Nephron progenitor cell (in vitro differentiated cells): ENCODE measurements around the gene GPSM3.

Experiments
- DNase-seq: peaks from one replicate; pipeline ENCODE4 v3.0.0; 2021
- H3K27ac Mint-ChIP-seq: 2 replicates; pipeline ENCODE4 v1.8.0; 2021; ENCODE audit warnings: mild to moderate bottlenecking, moderate library complexity, mixed read lengths
- H3K27me3 Mint-ChIP-seq: 2 replicates; pipeline ENCODE4 v1.8.0; 2021; ENCODE audit warnings: mild to moderate bottlenecking, low read depth, mixed read lengths; ENCODE audit not compliant: poor library complexity
- H3K36me3 Mint-ChIP-seq: 2 replicates; pipeline ENCODE4 v1.8.0; 2021; ENCODE audit warnings: low read depth, mixed read lengths
- H3K4me1 Mint-ChIP-seq: 2 replicates; pipeline ENCODE4 v1.8.0; 2021; ENCODE audit warnings: mixed read lengths
- H3K4me3 Mint-ChIP-seq: 2 replicates; pipeline ENCODE4 v1.8.0; 2021; ENCODE audit warnings: mild to moderate bottlenecking, moderate library complexity, mixed read lengths
- H3K9me3 Mint-ChIP-seq: 2 replicates; pipeline ENCODE4 v1.8.0; 2021; ENCODE audit warnings: mild to moderate bottlenecking, moderate library complexity, mixed read lengths
- TF ChIP-seq, protein P1 (sequence below): fragments of 200-600 bp; sonication (generic); IDR thresholded peaks from 2 replicates; pipeline ENCODE4 v1.5.0; 2021; ENCODE audit warnings: antibody characterized with exemption

The GPSM3 gene

DNA sequence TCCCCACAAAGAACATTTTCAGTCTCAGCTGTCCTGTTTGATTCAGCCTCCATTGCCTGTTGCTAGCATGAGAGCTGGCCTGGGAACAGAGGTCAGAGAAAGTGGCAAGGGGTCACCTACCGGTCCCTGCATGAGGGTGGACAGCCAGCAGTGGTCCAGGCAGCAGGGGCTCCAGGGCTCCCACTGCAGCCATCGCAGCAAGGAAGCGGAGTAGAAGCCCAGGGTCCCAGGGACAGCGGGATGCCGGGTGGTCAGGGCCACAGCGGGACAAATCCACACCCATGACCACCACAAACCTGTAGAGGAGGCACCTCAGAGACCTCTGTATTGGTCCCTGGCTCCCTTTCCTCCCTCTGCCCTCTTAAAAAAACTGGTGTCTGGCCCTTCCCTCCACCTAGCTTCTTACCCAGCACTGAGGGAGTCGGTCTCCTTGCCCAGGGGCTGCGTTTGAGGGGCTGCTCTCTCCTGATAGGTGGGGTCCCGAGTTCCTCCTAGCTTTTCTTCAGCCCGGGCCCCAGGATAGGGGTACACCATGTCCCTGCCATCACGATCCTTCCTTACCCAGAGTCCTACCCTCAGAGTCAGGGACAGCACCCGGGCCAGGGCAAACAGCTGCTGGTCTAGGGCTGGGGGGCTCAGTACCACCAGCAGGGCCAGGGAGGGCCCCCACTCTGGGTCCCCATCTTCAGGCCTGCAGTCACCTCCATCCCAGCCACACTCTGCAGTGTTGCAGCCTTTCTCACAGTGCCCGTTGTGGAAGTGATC is 8.4 kb upstream of the GPSM3 start:
- TF ChIP-seq, protein P1, sequence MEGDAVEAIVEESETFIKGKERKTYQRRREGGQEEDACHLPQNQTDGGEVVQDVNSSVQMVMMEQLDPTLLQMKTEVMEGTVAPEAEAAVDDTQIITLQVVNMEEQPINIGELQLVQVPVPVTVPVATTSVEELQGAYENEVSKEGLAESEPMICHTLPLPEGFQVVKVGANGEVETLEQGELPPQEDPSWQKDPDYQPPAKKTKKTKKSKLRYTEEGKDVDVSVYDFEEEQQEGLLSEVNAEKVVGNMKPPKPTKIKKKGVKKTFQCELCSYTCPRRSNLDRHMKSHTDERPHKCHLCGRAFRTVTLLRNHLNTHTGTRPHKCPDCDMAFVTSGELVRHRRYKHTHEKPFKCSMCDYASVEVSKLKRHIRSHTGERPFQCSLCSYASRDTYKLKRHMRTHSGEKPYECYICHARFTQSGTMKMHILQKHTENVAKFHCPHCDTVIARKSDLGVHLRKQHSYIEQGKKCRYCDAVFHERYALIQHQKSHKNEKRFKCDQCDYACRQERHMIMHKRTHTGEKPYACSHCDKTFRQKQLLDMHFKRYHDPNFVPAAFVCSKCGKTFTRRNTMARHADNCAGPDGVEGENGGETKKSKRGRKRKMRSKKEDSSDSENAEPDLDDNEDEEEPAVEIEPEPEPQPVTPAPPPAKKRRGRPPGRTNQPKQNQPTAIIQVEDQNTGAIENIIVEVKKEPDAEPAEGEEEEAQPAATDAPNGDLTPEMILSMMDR = no peak
- Mint-ChIP-seq H3K27ac (no peak overlapping the region), H3K4me3 (no peak overlapping the region), H3K36me3 (no peaks in the 10 kb centered on the region), H3K9me3 (no peaks in the 10 kb centered on the region), H3K27me3 (peaks cover 12% of the 10 kb centered on the region), H3K4me1 (peaks cover 37% of the 10 kb centered on the region)
- no peak for DNase-seq

DNA sequence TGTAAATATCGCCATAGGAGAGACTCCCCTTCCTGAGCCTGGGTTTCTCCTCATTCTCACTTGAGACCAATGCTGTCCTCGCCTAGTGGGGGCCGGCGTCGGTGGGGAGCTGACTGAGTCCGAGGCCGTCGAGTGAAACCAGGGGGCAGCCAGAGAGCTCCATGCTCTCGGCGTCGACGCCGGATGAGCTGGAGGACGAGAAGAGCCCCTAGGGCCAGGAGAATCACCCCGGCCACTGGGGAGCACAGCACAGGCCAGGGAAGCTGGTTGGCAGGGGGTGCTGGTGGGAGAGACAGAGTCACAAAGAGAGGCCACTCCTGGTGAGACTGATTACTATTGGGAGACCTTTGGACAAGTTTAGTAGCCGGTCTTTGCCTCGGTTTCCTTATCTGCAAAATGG is 6.4 kb upstream of the GPSM3 start:
- TF ChIP-seq, protein P1 = no peak
- no peaks in the 10 kb centered on the region for H3K9me3 Mint-ChIP-seq
- peaks cover 7% of the 10 kb centered on the region for H3K27me3 Mint-ChIP-seq
- H3K27ac Mint-ChIP-seq = no peak overlapping the region
- no peaks in the 10 kb centered on the region for H3K36me3 Mint-ChIP-seq
- no peak for DNase-seq
- no peak overlapping the region for H3K4me3 Mint-ChIP-seq
- peaks cover 47% of the 10 kb centered on the region for H3K4me1 Mint-ChIP-seq

DNA sequence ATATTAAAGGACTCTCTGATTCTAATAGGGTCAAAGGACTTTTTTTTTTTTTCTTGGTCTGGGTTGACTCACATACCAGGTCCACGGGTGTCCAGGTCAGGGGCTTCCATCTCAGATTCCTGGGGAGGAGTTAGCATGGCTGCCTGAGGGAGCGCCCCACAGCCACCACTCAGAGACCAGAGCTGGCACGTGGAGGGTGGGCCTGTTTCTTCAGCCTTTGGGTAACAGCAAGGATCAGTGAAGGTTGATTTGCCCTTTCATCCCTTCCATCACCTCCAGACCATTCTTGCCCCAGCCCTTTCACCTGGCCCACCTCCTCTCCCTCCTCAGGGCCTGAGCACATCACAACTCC is 5.9 kb upstream of the GPSM3 start:
- no peaks in the 10 kb centered on the region for H3K9me3 Mint-ChIP-seq
- H3K27me3 Mint-ChIP-seq = peaks cover 3% of the 10 kb centered on the region
- no peak for DNase-seq
- no peak overlapping the region for H3K27ac Mint-ChIP-seq
- no peak overlapping the region for H3K4me3 Mint-ChIP-seq
- H3K4me1 Mint-ChIP-seq = peaks cover 49% of the 10 kb centered on the region
- TF ChIP-seq, protein P1 = no peak
- H3K36me3 Mint-ChIP-seq = no peaks in the 10 kb centered on the region

DNA sequence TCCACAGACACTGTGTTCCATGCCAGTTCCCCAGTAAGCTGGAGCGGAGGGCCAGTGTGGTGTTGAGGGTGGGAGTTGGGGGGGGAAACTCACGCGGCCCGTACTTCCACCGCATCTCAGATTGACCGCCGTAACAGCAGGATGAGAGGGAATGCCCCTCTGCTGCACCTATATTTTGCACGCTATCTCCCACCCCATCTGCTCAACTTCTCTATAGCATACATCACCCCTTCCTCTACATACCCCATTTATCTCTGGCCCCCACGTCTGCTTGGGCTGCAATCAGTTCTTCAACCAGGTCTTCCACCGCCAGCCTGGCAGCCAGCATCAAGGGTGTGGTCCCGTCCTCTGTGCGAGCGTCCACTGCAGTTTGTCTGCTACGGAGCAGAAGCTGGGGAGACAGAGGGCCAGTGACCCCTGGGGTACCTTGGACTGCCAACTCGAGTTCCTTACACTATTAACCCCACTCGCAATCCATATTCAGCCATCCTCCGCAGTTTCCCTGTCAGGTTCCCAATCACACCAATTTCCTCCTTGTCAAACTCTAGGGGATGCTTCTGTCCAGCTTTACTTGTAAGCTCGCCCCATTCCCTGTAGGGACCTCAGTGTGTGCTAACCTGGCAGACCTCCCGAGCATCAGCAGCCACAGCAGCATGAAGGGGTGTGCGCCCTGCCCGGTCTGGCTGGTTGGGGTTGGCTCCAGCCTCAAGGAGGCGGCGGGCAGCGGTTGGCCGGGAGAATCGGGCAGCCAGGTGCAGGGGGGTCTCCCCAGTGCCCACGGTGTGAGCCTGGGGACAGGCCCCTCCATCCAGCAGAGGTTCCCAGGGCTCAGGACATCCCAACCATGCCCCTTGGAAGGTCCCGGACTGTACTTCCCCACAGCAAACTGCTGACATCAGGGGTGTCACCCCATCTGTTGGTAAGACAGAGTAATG is 4.5 kb upstream of the GPSM3 start:
- peak overlapping the region; percentile 90 for H3K4me3 Mint-ChIP-seq
- peaks cover 60% of the 10 kb centered on the region for H3K4me1 Mint-ChIP-seq
- H3K27me3 Mint-ChIP-seq = peaks cover 2% of the 10 kb centered on the region
- no peaks in the 10 kb centered on the region for H3K9me3 Mint-ChIP-seq
- peak overlapping the region; percentile 100 for H3K27ac Mint-ChIP-seq
- TF ChIP-seq, protein P1 = no peak
- no peaks in the 10 kb centered on the region for H3K36me3 Mint-ChIP-seq
- no peak for DNase-seq

DNA sequence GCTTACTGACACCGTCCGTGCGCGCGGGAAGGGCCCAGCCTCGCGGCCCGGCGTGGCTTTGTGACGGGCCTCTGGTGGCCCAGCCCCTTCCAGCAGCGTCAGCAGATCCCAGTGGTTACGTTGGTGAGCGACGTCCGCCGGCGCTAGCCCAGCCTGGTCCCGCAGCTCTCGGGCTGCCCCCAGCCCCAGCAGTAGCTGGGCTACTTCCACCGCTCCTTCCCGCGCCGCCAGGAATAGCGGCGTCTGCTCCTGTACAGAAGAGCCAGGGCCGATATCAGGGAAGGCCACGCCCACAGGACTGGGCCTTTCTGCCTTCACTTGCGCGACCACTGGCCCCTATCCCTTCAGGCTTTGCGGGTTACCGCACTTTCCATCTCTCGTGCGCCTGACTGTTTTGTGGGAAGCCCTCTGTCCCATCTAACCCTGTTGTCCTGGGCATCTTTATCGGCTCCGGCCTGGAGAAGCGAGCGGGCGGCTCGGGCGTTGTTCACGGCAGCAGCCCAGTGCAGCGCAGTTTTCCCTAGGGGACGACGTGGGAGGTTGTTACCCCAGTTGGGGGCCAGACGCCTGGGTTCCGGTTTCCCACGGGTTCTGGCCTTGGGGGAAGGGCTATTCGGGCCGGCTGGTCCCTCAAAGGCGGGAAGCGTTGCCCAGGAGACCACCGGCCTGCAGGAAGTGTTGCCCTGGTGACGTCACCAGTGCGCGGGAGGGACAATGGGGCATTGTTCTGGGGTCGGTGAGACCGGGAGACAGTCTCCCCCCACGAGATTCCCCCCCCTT is 3.6 kb upstream of the GPSM3 start:
- Mint-ChIP-seq H3K36me3 (no peaks in the 10 kb centered on the region), H3K4me1 (peaks cover 68% of the 10 kb centered on the region)

More for the DNA sequence above, 3.6 kb upstream of the GPSM3 start:
- peak overlapping the region; percentile 90 for H3K4me3 Mint-ChIP-seq
- peaks cover 2% of the 10 kb centered on the region for H3K27me3 Mint-ChIP-seq
- H3K27ac Mint-ChIP-seq = peak overlapping the region; percentile 100
- no peaks in the 10 kb centered on the region for H3K9me3 Mint-ChIP-seq
- DNase-seq = peak; percentile 80
- TF ChIP-seq, protein P1 = no peak
